ENCODE measurements around the gene SLC35E4.

Gene SLC35E4

GRCh38 chr22:30687358-30687757 lies 51.8 kb downstream of the SLC35E4 start:
- DNase-seq (ENCODE audit: low read depth in 1 of 2, low spot score in 1 of 2) = no peak

GRCh38 chr22:30689622-30690021 lies 54.0 kb downstream of the SLC35E4 start:
- DNase-seq (ENCODE audit: low read depth in 1 of 2, low spot score in 1 of 2) = no peak

GRCh38 chr22:30691204-30691603 lies 55.6 kb downstream of the SLC35E4 start:
- no peak for DNase-seq (ENCODE audit: low read depth in 1 of 2, low spot score in 1 of 2)

- DNase-seq (ENCODE audit: low read depth in 1 of 2, low spot score in 1 of 2) = peak; percentile 19 to 22
Observed at GRCh38 chr22:30694171-30694639, 58.6 kb downstream of the SLC35E4 start.

GRCh38 chr22:30694640-30695350 lies 59.2 kb downstream of the SLC35E4 start, which contains the start of gene OSBP2:
OSBP2 (plus strand) TSS chr22:30694874; CDS start chr22:30694910, 36 bp downstream.
- no peak for DNase-seq (ENCODE audit: low read depth in 1 of 2, low spot score in 1 of 2)

- no peak for DNase-seq (ENCODE audit: low read depth in 1 of 2, low spot score in 1 of 2)
Observed at GRCh38 chr22:30695351-30695851, 59.8 kb downstream of the SLC35E4 start.

GRCh38 chr22:30695871-30696655 lies 60.5 kb downstream of the SLC35E4 start:
- no peak for DNase-seq (ENCODE audit: low read depth in 1 of 2, low spot score in 1 of 2)
